HG03571 (cell line): ENCODE results near the gene CD276.

Experiments used
- ATAC-seq: cut with Tn5 transposase; IDR thresholded peaks from one replicate; pipeline ENCODE4 v1.9.1; 2021; ENCODE audit not compliant: unreplicated experiment

Gene CD276

DNA sequence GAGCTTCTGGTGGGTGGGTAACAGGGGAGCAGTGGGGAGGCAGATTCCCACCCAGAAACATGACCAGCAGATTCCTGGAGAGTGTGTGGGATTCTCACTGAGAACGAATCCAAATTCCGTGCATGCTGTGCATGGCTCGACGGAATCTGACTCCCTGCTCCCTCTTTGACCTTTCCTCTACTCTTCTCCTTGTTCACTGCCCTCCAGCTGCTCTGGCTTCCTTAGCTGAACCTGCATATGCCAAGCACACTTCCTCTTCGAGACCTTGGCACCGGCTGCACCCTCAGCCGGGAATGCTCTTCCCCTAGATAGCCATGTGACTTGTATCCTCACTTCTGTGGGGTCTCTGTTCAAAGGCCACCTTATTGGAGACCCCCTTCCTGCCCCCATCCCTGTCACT lies 62.7 kb downstream of the CD276 start:
- ATAC-seq = no peak

DNA sequence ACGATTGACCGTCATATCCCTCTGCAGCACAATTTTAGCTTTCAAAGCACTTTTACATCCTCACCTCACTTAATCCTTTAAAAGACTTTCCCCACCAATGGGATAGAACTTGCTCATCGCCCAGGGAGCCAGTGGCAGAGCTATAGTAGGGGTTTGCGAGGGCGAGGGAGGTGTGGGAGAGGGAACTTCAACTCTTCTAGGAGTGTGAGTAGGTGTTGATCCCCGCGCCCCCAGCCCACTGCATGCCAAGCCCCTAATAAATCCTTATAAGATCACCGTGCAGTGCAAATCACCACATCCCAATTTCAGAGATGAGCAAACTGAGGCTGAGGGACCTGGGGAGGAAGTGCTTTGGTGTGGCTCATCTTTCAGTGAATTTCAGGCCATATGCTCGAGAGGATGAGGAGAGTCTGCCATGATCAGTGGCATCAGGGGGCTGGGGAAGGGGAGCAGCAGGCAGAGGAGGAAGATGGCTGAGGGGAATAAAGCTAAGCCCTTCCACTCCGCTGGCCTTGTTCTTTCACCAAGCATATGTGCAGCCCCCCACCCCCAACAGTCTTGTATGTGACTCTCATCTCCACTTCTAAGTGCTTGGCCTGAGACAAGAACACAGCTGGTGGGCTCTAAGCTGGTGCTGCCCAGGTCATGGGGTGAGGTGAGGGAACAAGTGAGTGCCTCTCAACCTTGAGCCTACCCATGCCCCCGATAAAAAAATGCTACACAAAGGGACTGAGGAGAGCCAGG lies 63.8 kb downstream of the CD276 start:
- ATAC-seq = no peak

DNA sequence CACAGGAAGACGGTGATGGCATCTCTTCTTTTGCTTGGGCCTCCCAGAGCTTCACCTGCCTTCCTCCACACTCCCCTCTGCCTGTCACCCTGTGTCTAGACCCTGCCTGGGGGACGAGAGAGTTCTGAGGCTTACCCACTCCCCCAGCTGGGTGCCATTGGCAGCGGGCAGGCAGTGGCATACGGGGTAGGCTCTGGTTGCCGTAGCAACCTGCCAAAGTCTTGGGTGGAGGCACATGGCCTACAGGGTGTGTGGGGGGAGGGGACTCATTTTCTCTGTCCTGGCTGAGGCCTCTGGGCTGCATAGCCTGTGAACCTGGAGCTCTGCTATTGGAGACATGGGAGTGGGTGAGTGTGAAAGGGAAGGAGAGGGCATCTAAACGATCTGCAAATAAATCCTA lies 64.5 kb downstream of the CD276 start:
- no peak for ATAC-seq

DNA sequence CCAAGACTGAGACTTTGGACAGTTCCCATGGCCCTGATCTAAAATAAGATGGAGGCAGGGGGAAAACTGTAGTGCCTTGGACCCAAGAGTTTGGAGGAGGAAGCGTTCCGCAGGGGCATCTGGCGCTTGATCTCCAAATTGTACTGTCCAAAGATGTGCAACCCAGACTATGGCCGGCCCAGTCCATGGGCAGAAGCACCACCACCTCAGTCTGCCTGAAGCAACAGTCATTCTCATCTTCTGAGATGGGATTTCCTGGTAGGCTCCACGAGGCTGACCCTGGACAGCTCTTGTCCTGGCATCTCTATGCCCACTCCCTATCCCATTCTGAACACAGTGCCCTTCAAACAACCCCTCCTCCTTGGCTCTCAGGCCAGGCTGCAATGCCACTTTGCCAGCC lies 65.3 kb downstream of the CD276 start:
- ATAC-seq = no peak

DNA sequence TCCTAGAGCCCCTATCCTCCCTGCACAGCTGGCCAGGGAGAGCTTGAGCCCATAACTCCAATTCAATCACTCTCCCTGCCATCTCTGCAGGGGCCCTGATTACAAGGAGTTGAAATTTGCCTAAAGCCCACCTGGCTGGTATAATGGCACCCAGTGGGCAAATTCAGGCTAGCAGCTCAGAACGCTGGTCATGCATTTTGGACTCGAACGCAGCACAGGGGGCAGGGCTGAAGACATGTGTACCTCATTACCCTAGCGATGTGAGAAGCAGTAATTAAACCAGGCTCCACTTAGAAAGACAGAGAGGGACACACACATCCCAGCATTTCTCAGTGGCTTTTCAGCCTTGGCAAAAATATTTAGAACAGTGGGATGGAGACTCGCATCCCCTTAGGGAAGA lies 65.8 kb downstream of the CD276 start:
- no peak for ATAC-seq

DNA sequence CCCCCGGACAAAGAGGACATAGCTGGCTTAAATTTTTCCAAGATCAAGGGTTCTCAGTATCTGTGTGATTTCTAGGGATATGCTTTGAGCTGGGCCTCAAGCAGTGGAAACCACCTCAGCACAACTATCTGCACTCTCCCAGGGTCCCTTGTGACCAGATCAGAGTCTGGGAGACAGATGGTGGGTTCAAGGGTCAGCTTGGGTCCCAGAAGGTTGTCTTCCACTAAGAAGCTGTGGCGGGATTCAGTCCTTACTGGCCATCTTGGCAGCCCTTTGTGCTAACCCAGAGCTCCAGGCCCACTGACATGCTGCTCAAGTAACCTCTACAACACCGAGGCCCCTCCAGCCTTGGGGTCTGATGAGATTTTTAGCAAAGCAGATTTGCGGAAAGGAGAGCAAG lies 66.3 kb downstream of the CD276 start:
- no peak for ATAC-seq

DNA sequence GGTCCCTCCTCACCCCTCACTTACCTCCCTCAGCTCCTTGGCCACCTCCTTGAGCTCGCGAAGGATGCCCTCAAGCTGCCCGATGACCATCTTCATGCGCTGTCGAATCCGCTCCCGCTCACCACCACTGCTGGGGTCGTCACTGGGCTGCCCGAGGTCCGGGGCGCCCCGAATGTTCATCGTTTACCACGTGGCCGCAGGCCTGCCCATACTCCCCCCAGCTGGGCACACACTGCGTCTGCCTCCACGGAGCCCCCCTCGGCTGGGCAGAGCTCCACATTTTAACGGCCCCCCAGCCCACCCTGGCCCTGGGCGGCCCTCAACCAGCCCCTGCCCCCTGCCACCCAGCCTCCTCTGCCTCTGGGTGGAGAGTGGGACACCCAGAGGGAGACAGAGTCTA lies 66.8 kb downstream of the CD276 start:
- ATAC-seq = no peak

DNA sequence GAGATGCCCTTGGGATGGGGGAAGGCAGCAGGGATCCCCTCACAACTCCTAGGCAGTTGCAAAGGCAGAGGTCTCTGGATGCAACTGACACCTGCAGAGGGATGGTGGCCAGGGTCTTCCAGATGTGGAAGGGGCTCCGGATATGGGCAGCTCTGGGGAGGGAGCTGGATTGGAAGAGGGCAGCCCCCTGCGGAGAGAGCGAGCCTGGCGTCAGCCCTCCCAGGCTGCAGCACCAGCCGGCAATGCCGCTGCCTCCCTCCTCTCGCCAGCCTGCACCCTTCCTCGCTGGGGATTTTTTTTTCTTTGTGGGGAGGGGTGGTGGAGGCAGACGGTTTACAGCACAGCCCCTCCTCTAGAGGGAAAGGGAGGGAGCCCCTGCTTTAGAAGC lies 67.3 kb downstream of the CD276 start:
- ATAC-seq = no peak

DNA sequence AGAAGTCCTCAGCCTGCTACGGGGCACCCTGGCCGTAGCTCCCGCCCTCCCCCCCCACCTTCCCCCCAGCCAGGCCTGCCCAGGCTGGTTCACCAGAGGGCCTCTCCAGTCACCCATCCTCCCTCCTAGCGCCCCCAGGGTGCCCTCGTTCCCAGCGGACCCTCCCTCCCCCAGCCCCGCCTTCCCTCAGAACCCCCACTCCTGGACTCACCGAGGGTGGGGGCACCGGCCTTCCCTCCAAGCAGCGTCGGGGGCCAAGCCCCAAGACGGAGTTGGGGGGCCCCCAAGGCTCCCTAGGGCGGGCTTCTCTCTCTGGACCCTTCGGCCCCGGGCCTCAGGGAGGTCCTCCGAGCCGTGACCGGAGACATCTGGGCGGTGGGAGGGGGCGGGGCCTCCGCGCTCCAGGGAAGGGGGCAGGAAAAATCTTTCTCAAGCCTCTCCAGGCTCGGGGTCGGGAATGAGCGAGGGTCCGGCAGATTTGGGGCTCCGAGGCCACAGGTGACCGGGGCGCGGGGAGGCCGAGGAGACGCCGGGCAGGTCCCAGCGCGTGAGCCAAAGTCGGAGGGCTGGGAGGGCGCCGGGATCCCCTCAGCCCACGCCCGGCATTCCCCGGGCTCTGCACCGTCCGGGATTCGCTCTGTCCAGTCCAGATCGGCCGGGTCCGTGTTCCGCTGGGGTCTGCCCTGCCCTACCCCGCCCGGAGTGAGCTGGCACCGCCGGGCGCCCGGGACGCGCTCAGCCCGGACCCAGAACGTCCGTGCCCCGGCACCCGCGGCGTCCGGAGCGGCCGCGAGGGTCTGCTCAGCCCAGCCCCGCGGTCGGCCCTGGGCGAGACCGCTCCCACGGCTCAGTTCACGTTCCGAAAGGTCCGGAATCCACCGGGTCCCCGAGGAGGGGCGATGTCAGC lies 68.0 kb downstream of the CD276 start:
- no peak for ATAC-seq

DNA sequence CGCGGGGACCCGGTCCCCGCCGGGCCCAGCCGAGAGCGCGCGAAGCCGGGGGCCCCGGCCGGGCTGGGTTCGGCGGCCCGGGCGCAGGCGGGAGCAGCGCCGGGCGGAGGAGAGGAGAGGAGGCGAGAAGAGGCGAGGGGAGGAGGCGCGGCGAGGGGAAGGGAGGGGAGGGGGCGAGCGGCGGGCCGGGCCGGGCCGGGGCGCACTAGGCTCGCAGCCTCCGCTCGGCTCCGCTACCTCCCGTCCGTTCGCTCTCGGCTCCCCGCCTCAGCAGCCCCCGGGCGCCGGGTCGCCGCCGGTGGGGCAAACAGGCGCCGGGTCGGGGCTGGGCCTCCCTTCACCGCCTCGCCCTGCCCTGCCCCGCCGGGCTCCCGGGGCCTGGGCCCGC lies 68.6 kb downstream of the CD276 start:
- ATAC-seq = no peak

DNA sequence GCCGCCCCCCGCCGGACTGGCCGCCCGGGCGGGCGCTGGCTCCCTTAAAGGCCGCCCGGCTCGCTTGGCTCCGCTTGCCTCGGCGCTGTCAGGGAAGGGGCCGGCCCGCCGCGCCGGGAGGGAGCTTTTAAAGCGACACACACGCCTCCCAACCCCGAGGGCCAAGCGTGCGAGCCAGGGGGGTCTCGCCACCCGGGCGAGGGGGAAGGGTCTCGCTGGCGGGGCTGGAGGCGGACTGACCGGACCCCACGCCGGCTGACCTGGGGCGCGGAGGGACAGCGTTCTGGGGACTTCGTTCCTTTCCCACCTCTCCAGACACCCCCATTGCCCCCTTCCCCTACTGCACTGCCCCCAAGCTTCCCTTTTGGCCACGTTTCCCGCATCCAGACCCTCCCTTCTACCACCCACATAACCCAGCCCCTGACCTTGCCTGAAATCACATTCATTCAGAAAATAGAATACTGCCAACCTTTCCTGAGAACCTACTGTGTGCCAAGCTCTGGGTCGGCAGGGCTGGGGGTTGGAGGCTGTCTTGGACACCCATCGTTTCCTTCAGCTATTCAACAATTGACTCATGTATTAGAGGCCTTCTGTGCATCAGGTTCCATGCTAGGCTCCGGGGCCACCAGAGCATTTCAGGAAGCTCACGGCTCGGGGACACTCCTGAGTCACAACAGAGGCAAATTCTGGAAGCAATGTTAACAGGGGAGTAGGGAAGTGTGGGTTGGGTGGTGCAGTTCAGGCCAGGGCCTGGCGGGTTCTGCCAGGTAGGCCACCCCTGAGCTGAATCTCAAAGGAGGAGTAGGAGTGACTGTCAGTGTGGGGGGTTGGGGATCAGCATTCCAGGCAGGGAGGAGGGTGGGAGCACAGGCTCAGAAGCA lies 69.3 kb downstream of the CD276 start, which contains the start of gene INSYN1:
Gene INSYN1 (minus strand): TSS at position 102 of the 881 bp plus-strand sequence. CDS start 2,221 bp downstream, outside the sequence.
- ATAC-seq = no peak

DNA sequence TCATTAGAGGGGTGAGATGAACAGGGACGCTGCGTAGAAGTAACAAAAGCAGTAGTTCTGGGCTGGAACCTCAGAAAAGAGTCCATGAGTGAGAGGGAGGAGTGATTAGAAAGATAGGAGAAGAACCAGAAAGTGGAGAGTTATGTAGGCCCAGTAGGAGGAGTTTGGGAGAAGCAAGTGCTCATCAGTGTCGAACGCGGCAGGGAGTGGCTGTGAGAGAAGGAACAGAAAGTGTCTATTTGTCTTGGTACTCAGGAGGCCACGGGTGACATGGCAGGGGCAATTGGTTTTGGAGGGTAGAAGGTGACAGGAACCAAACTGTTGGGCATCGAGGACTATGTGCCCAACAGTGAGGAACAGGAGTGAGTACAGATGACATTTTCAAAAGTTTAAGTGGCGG lies 70.3 kb downstream of the CD276 start:
- ATAC-seq = no peak

DNA sequence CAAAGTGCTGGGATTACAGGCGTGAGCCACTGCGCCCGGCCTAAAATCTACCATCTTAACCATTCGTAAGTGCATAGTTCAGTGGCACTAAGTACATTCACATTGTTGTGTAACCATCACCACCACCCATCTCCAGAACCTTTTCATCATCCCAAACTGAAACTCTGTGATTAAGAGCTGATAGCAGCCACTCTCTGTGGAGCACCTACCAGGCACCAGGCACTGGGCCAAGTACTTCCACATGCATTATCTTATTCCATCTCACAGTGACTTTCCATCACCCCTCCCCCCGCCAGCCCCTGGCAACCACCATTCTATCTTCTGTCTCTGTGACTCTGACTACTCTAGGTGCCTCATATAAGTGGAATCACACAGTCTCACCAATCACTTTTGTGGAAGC lies 71.3 kb downstream of the CD276 start:
- no peak for ATAC-seq

DNA sequence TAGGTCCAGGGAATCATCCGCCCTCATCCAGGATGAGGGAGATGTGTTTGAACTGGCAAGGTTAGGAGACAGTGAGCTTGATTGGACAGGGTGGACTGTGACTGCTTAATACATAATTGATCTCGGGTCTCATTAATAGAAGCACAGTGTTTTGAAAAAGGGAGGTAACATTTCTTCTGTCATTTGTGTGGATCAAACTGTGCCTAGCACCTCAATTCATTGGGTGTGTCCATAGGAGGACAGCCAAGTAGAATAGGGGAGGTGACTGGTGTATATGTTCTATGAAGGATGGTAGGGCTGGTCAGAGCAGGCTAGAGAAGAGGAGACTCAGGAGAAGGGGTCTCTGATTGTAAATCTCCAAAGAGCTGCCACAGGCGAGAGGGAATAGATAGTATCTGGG lies 71.8 kb downstream of the CD276 start:
- ATAC-seq = no peak

DNA sequence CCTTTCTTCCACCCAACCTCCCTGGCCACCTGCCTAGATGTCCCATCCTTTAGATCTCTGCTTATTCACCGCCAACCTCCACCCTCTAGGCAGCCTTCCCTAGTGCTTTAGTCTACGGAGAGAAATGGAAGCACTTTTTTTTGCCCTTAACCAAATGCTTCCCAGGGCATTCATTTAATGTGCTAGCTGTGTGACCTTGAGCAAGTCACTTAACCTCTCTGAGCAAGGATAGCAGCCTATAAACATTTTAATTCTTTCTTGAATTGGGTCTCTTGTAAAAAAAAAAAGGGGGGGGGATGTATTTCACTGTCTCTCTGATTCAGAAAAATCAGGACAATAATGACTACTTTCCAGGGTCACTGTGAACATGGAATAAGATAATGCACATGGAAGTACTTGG lies 72.2 kb downstream of the CD276 start:
- no peak for ATAC-seq

DNA sequence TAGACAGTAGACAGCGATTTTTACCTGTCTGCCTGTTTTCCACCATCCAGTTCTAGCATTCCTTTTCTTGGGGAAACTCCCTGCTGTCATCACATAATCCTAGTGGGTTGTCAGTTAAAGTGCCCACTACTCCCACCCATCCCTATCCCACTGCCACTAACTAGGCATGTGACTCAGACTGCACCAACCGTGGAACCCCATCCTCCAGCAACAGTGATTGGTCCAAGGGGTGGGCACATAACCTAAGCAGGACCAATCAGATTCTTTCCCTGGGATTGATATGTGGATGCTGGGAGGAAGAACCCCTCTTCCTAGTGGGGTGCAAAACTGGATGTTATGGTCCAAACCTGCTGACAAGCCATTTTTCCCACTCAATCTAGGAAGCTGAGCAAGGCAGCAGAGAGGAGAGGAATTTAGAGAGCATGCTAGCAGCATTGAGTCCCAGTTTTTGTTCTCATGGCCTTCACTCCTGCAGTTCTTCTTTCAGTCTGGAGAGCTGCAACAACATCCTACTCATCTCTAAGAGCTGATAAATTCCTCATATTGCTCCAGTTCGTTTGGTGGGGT lies 72.8 kb downstream of the CD276 start:
- ATAC-seq = no peak

DNA sequence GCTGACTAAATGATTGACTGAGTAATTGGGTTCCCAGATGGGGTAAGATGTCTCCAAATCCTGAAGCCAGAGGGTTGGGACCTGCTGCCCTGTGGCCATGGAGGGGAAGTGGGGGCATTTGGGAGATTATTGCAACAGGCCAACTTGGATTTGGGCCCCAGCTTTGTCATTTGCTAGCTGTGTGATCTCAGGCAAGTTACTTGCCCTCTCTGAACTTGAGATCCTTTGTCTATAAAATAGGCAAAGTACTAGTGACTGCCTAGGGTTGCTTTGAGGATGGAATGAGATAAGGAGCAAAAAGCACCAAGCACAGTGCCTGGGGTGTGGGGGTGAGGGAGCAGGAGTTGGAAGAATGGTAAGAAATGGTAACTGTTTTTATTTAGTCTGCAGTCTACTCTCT lies 73.4 kb downstream of the CD276 start:
- no peak for ATAC-seq

DNA sequence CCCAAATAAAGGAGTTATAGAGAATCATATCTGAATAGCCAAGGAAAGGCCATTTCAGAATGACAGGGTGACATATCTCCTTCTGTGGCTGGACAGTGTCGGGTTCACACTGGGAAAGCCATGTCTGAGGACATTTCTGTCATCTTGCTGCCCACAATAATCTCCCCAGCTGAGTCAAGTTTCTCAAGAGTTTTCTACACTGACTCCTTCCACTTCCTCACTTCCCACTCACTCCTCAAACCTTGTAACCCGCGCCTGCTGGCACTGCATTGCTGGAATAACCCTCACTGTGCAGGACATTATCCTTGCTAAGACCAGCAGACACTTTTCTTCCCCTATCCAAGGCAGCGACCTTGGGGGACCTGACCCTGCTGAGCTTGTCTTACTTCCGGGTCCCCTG lies 74.3 kb downstream of the CD276 start:
- no peak for ATAC-seq

DNA sequence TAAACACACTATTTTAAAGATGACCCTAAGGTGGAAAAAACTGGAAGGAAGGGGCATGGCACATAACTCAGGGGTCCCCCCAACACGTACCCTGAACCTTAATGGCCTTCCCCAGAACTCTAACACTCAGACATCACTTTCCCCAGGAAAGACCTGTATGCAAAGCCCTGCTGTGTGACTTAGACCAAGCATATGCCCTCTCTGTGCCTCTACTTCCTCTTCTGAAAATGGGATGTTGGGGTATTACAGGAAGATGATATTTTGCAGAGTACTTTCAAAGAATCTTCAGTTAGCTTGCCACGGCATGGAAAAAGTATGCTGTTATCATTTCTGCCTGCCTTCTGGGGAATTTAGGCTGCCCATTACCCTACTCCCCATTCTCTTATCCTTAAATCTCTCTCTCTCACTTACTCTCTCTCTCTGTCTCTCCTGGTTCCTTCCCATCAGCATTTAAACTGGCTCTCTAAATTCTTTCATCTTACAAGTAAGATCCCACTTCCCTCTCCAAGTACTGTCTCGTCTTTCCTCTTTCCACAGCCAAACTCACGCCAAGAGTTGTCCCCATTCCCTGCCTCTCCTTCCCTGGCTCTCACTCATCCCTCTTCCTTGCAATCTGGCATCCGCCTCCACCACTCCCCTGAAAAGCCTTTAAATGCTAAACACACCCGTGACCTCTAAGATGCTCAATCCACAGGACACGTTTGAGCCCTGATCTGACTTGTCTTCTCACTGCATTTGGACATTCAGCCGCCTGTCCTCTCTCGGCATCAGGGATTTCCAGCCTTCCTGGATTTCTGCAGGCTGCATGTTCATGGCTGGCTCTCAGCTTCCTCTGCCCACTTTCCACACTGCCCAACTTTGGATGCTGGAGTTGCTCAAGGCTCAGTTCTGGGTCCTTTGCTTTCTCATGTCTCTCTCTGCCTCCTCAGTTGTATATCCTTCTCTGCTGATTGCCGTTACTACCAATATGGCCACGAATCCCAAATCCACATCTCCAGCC lies 76.4 kb downstream of the CD276 start:
- ATAC-seq = no peak

DNA sequence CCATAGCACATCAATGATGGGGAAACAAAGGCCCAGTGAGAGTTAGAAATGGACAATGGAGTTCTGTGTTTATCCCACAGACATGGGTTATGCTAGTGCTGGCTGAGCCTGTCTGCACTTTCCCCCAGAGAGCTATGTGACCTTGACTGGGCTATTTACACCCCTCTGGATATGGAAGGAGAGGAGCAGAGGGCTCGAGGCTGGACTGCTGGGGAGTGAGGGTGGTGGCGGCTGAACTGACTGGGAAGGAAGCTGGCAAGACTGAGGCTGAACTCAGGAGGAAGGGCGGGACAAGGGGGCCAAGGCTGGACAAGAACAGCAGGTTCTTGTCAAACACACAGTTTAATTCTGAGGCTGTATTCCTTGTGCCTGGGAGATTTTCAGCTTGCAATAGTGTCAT lies 79.7 kb downstream of the CD276 start:
- no peak for ATAC-seq
